ENCODE data around the gene UGT1A4. TPM values are rescaled to one million over a fixed set of nuclear protein-coding genes. Genes with fewer than 3 reads are reported as not detected.

The UGT1A4 gene
- total RNA-seq, 1 donor from 2014 or later = not detected

DNA sequence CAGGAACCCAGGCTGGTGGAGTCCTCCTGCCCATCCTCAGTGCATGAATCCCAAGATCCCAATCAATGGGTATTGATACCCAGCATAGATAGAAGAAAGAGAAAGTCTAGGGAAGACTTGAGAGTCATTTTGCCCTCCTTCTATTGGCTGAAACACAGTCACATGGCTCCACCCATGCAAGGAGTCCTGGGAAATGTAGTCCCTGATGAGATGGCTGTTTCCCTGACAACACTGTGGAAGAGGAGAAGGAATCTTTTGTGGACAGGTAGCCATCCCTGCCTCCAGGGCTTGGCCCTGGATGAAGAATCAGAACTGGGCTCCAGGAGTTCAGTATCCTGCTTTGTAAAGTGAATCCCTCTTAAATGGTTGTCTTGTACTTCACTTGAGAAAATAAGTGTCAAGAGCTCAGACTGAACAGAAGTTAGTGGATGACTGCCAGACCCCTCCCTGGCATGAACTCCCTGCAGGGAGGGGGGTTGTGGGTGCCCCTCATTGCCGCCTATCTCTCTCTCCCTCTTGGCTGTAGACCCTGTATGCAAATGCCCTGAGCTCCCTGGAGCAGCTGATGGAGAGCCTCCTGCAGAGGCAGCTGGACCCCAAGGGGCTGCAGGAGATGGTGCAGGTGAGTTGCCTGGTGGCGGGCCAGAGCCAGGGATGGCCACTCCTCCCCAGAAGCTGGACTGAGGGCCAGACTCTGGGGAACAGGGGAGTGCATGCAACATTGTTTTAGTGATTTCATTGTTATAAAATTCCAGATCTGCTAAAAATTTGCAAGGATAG is 95.7 kb downstream of the UGT1A4 start:
- peaks cover 26% of the 10 kb centered on the region for H3K4me1 Mint-ChIP-seq (ENCODE audit: low read depth)
- peaks cover 8% of the 10 kb centered on the region for H3K27me3 Mint-ChIP-seq (ENCODE audit: low read depth)
- peaks cover 1% of the 10 kb centered on the region for H3K36me3 Mint-ChIP-seq (ENCODE audit: low read depth)
- no peaks in the 10 kb centered on the region for H3K9me3 Mint-ChIP-seq (ENCODE audit: low read depth)
- no peak overlapping the region for H3K4me3 Mint-ChIP-seq (ENCODE audit: unreplicated experiment)
- no peak for TF ChIP-seq CTCF (IDR thresholded peaks at IDR 0.05)
- peak; percentile 63 for DNase-seq (ENCODE audit: low spot score)
- H3K27ac Mint-ChIP-seq (ENCODE audit: unreplicated experiment) = no peak overlapping the region

DNA sequence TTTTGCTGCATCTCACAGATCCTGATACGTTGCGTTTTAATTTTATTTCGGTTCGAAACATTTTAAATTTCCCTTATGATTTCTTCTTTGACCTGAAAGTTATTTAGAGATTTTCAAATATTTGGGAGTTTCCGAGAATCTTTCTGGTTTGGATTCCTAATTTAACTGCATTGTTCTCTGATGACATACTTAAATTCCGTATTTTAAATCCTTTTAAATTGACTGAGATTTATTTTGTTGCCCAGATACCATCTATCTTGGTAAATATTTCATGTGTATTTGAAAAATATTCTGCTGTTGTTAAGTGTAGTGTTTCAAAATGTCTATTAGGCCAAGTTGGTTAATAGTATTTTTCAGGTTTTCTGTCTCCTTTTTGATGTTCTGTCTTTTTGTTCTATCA is 97.3 kb downstream of the UGT1A4 start:
- Mint-ChIP-seq H3K27me3 (ENCODE audit: low read depth) (peaks cover 6% of the 10 kb centered on the region), H3K9me3 (ENCODE audit: low read depth) (no peaks in the 10 kb centered on the region), H3K4me1 (ENCODE audit: low read depth) (peaks cover 26% of the 10 kb centered on the region), H3K4me3 (ENCODE audit: unreplicated experiment) (no peak overlapping the region), H3K36me3 (ENCODE audit: low read depth) (peaks cover 1% of the 10 kb centered on the region), H3K27ac (ENCODE audit: unreplicated experiment) (no peak overlapping the region)
- no peak for TF ChIP-seq CTCF (IDR thresholded peaks at IDR 0.05)
- DNase-seq (ENCODE audit: low spot score) = no peak

DNA sequence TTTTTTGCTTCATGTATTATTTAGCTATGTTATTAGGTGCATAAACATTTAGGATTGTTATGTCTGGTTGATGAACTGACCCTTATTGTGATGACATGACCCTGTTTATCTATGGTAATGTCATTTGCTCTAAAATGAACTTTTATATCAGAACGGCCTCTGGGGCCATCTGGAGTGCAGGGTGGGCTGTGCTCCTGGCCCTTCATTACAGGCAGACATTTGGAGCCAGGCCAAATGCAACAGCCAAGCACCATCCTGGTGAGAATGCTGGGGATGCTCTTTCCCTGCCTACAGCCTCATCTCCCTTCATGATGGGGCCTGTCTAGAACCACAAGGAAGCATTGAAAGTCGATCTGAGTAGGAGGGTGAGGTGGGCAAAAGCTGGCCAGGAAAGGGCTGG is 97.8 kb downstream of the UGT1A4 start:
- TF ChIP-seq CTCF (IDR thresholded peaks at IDR 0.05) = no peak
- H3K36me3 Mint-ChIP-seq (ENCODE audit: low read depth) = peaks cover 1% of the 10 kb centered on the region
- peak overlapping the region; percentile 50 for H3K27ac Mint-ChIP-seq (ENCODE audit: unreplicated experiment)
- DNase-seq (ENCODE audit: low spot score) = no peak
- peaks cover 8% of the 10 kb centered on the region for H3K27me3 Mint-ChIP-seq (ENCODE audit: low read depth)
- H3K4me3 Mint-ChIP-seq (ENCODE audit: unreplicated experiment) = no peak overlapping the region
- H3K9me3 Mint-ChIP-seq (ENCODE audit: low read depth) = no peaks in the 10 kb centered on the region
- H3K4me1 Mint-ChIP-seq (ENCODE audit: low read depth) = peaks cover 26% of the 10 kb centered on the region

- Mint-ChIP-seq H3K27ac (ENCODE audit: unreplicated experiment) (peak overlapping the region; percentile 75), H3K4me1 (ENCODE audit: low read depth) (peaks cover 26% of the 10 kb centered on the region), H3K4me3 (ENCODE audit: unreplicated experiment) (no peak overlapping the region), H3K27me3 (ENCODE audit: low read depth) (peaks cover 8% of the 10 kb centered on the region), H3K36me3 (ENCODE audit: low read depth) (peaks cover 1% of the 10 kb centered on the region), H3K9me3 (ENCODE audit: low read depth) (no peaks in the 10 kb centered on the region)
- DNase-seq (ENCODE audit: low spot score) = no peak
- TF ChIP-seq CTCF (IDR thresholded peaks at IDR 0.05) = no peak
Observed at GRCh38 chr2:233816771-233817170, 98.2 kb downstream of the UGT1A4 start.

GRCh38 chr2:233817361-233817911 is 98.9 kb downstream of the UGT1A4 start:
- no peak for TF ChIP-seq CTCF (IDR thresholded peaks at IDR 0.05)
- Mint-ChIP-seq H3K36me3 (ENCODE audit: low read depth) (peaks cover 1% of the 10 kb centered on the region), H3K27me3 (ENCODE audit: low read depth) (peaks cover 6% of the 10 kb centered on the region), H3K27ac (ENCODE audit: unreplicated experiment) (peak overlapping the region; percentile 75), H3K9me3 (ENCODE audit: low read depth) (no peaks in the 10 kb centered on the region), H3K4me1 (ENCODE audit: low read depth) (peaks cover 26% of the 10 kb centered on the region), H3K4me3 (ENCODE audit: unreplicated experiment) (no peak overlapping the region)
- no peak for DNase-seq (ENCODE audit: low spot score)
